GM23248 (cell line): ENCODE data around the gene ANKRD42.

Experiments
- EZH2 ChIP-seq: fragments of 200-600 bp; sonication (generic); IDR thresholded peaks from 2 replicates; pipeline ENCODE4 v1.6.1; 2018; ENCODE audit warnings: antibody characterized with exemption, mild to moderate bottlenecking; ENCODE audit not compliant: insufficient read depth, poor library complexity, severe bottlenecking
- EZH2phosphoT487 ChIP-seq: fragments of 200-600 bp; sonication (generic); IDR thresholded peaks from 2 replicates; pipeline ENCODE4 v1.6.1; 2018; ENCODE audit warnings: antibody characterized with exemption, moderate library complexity, mild to moderate bottlenecking, low read depth; ENCODE audit not compliant: insufficient read depth

DNA sequence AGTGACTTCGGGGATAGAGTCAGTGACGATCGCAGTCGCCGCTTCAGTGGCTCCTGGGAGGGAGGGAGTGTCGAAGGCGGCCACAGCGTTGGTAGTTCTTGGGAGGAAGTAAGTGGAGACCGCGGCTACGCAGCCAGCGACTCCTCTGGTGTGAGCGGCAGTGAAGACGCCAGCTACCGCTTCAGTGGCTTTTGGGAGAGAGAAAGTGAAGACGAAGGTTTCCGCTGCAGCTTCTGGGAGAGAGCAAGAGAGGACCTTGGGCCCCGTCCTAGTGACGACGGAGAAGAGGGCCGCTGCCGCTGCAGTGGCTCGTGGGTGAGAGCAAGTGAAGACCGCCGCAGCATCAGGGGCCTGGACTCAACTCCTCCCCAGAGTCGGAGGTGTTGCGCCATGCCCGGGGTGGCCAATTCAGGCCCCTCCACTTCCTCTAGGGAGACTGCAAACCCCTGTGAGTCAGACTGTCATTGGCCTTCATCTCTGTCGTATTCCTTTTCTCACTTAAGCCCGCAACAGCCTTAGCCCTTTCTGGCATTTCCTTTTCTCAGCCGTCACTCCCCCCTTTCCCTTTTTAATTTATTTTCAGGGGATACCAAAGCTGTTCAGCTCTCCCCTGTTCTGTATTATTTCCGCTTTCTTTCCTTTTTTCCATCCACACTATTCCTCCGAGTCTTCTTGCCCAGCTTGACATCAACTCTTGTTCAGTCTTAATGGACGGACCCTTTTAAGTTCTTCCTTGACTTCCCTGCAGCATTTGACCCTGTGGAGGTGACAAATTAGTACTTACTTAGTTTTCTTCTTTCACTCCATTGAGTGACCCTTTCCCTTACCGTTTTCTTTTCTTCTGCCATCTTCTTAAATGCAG lies 1.0 kb downstream of the ANKRD42 start:
- TF ChIP-seq EZH2 (no peak), EZH2phosphoT487 (no peak)
